Sigmoid colon (tissue), 7 donors: ENCODE data around the gene GCKR. TPM values are rescaled to one million over a fixed set of nuclear protein-coding genes. Genes with fewer than 3 reads are reported as not detected.

Experiments used
- DNase-seq: peaks from one replicate; pipeline ENCODE4 v3.0.0-alpha.2; 2019
- H3K27ac ChIP-seq, 4 donors: fragments of 200-600 bp; sonication (generic); one replicate each; pipeline ENCODE4 v1.5.1; 2016 to 2019; ENCODE audit warnings: mild to moderate bottlenecking in 1 of 4
- H3K27me3 ChIP-seq, 3 donors: fragments of 200-600 bp; sonication (generic); one replicate each; pipeline ENCODE4 v1.5.1; 2019; ENCODE audit warnings: mild to moderate bottlenecking in 1 of 3
- H3K36me3 ChIP-seq, 4 donors: fragments of 200-600 bp; sonication (generic); one replicate each; pipeline ENCODE4 v1.5.1; 2016 to 2019
- H3K4me1 ChIP-seq, 4 donors: fragments of 200-600 bp; sonication (generic); one replicate each; pipeline ENCODE4 v1.5.1; 2017 to 2019
- H3K4me3 ChIP-seq, 4 donors: fragments of 200-600 bp; sonication (generic); one replicate each; pipeline ENCODE4 v1.5.1; 2017 to 2019; ENCODE audit warnings: mild to moderate bottlenecking in 2 of 4, moderate library complexity in 1 of 4
- H3K9me3 ChIP-seq, 4 donors: fragments of 200-600 bp in 3 of 4; sonication (generic) in 3 of 4; one replicate each; pipeline versions ENCODE4 v1.5.1 to v1.6.1; 2013 to 2019
- CTCF ChIP-seq, 4 experiments: fragments of 450-650 bp in 3 of 4; fragments of 200-600 bp in 1 of 4; IDR thresholded peaks; one replicate each; pipeline ENCODE4 v1.5.1; 2016 to 2019; ENCODE audit warnings: antibody characterized with exemption in 4 of 4, mild to moderate bottlenecking in 3 of 4, moderate library complexity in 2 of 4
- EP300 ChIP-seq, 4 donors: sonication (generic); formaldehyde crosslinking; IDR thresholded peaks; one replicate each; pipeline ENCODE4 v1.6.1; 2017; ENCODE audit warnings: antibody characterized with exemption in 4 of 4
- POLR2A ChIP-seq, 2 donors: fragments of 450-650 bp; IDR thresholded peaks; one replicate each; pipeline ENCODE4 v1.6.1; 2016; ENCODE audit warnings: antibody characterized with exemption in 2 of 2, mild to moderate bottlenecking in 2 of 2, moderate library complexity in 2 of 2
- POLR2AphosphoS5 ChIP-seq, 4 donors: sonication (generic); formaldehyde crosslinking; IDR thresholded peaks; one replicate each; pipeline ENCODE4 v1.6.1; 2017; ENCODE audit warnings: antibody characterized with exemption in 4 of 4
- WGBS, 2 donors: extraction: QIAGEN DNeasy Blood & Tissue Kit; methylation state at CpG; one replicate each; pipeline ENCODE4 v1.1.7; 2013; 5-methylcytosine and 5-hydroxymethylcytosine counted together
- intact Hi-C: fragments of 100-400 bp; cut with DNase I; formaldehyde crosslinking; loops from one replicate; pipeline ENCODE4 v1.15.1; 2023
- polyA plus RNA-seq, 3 donors: library from polyadenylated mRNA; stranded (reverse); fragments of 200-250 nt; gene quantifications; one replicate each; pipeline ENCODE4 v1.2.3, GENCODE V29; 2013
- total RNA-seq, 4 donors: library from RNA; depleted of rRNA; stranded (reverse); fragments of >200 nt; gene quantifications; one replicate each; pipeline ENCODE4 v1.1.0, GENCODE V29; 2016
- donor health status: healthy with polysubstance abuse.
- donor health status: Bipolar disorder and iron deficiency.
- donor health status: healthy.

The GCKR gene
- total and polyA plus RNA-seq, 7 donors = 0.32 to 1.1 TPM; not detected in 5

- intact Hi-C loops = loop anchor here (10.0 kb wide), 1 partner anchor 282 kb away; the partner anchor contains the start of genes ATRAID, CAD and SLC5A6
- Histone ChIP-seq H3K36me3 (no peaks in the 10 kb centered on the region), H3K4me3 (no peak overlapping the region), H3K27ac (no peak overlapping the region), H3K27me3 (no peaks in the 10 kb centered on the region), H3K9me3 (no peaks in the 10 kb centered on the region), H3K4me1 (peaks cover 0 to 16% (median 11%) of the 10 kb centered on the region in 4 donors)
- WGBS, 2 donors = 75 to 90% methylated on average over 4 of the region's 4 CpGs
- TF ChIP-seq EP300 (IDR thresholded peaks at IDR 0.05) (no peak), POLR2A (IDR thresholded peaks at IDR 0.05) (no peak), CTCF (IDR thresholded peaks at IDR 0.05) (no peak), POLR2AphosphoS5 (IDR thresholded peaks at IDR 0.05) (no peak)
- DNase-seq = no peak
These were observed 619 bp downstream of the GCKR start for GRCh38 chr2:27497288-27497627.

GRCh38 chr2:27498975-27499374 lies 2.3 kb downstream of the GCKR start:
- H3K9me3 ChIP-seq = no peaks in the 10 kb centered on the region
- 80 to 89% methylated on average over 3 of the region's 3 CpGs for WGBS, 2 donors
- no peaks in the 10 kb centered on the region for H3K27me3 ChIP-seq
- intact Hi-C loops = loop anchor here (10.0 kb wide), 1 partner anchor 284 kb away; the partner anchor contains the start of genes ATRAID, CAD and SLC5A6
- peaks cover 0 to 16% (median 10%) of the 10 kb centered on the region in 4 donors for H3K4me1 ChIP-seq
- TF ChIP-seq POLR2AphosphoS5 (IDR thresholded peaks at IDR 0.05) (no peak), CTCF (IDR thresholded peaks at IDR 0.05) (no peak), EP300 (IDR thresholded peaks at IDR 0.05) (no peak), POLR2A (IDR thresholded peaks at IDR 0.05) (no peak)
- H3K4me3 ChIP-seq = no peak overlapping the region
- DNase-seq = no peak
- no peaks in the 10 kb centered on the region for H3K36me3 ChIP-seq
- H3K27ac ChIP-seq = no peak overlapping the region

- TF ChIP-seq CTCF (IDR thresholded peaks at IDR 0.05) = no peak
- no peak for TF ChIP-seq POLR2A (IDR thresholded peaks at IDR 0.05)
- no peak for TF ChIP-seq EP300 (IDR thresholded peaks at IDR 0.05)
- no peak for TF ChIP-seq POLR2AphosphoS5 (IDR thresholded peaks at IDR 0.05)
- H3K27me3 ChIP-seq = no peaks in the 10 kb centered on the region
- H3K36me3 ChIP-seq = no peaks in the 10 kb centered on the region
- H3K4me1 ChIP-seq = no peaks in the 10 kb centered on the region
- H3K27ac ChIP-seq = no peak overlapping the region
- H3K9me3 ChIP-seq = no peaks in the 10 kb centered on the region
- DNase-seq = no peak
- H3K4me3 ChIP-seq = no peak overlapping the region
- intact Hi-C loops = no loop called here
These were observed 4.4 kb downstream of the GCKR start for GRCh38 chr2:27501042-27501441.

- DNase-seq = no peak
- Histone ChIP-seq H3K36me3 (no peaks in the 10 kb centered on the region), H3K4me3 (no peak overlapping the region), H3K9me3 (no peaks in the 10 kb centered on the region), H3K27ac (no peak overlapping the region), H3K4me1 (no peaks in the 10 kb centered on the region), H3K27me3 (no peaks in the 10 kb centered on the region)
- intact Hi-C loops = no loop called here
- 89% methylated on average over 4 of the region's 4 CpGs for WGBS, 2 donors
- TF ChIP-seq POLR2A (IDR thresholded peaks at IDR 0.05) (no peak), CTCF (IDR thresholded peaks at IDR 0.05) (no peak), EP300 (IDR thresholded peaks at IDR 0.05) (no peak), POLR2AphosphoS5 (IDR thresholded peaks at IDR 0.05) (no peak)
These were observed 5.5 kb downstream of the GCKR start for GRCh38 chr2:27502142-27502541.

- H3K4me1 ChIP-seq = no peaks in the 10 kb centered on the region
- H3K27ac ChIP-seq = no peak overlapping the region
- no peak for TF ChIP-seq POLR2AphosphoS5 (IDR thresholded peaks at IDR 0.05)
- no peak for TF ChIP-seq CTCF (IDR thresholded peaks at IDR 0.05)
- TF ChIP-seq POLR2A (IDR thresholded peaks at IDR 0.05) = no peak
- TF ChIP-seq EP300 (IDR thresholded peaks at IDR 0.05) = no peak
- no peaks in the 10 kb centered on the region for H3K27me3 ChIP-seq
- 82 to 86% methylated on average over 6 of the region's 6 CpGs for WGBS, 2 donors
- no peak for DNase-seq
- no peaks in the 10 kb centered on the region for H3K9me3 ChIP-seq
- H3K4me3 ChIP-seq = no peak overlapping the region
- intact Hi-C loops = no loop called here
- H3K36me3 ChIP-seq = no peaks in the 10 kb centered on the region
These were observed 9.9 kb downstream of the GCKR start for GRCh38 chr2:27506587-27506986.
